Endothelial cell of umbilical vein (primary cell): ENCODE data around the gene ZFPM1. TPM values are rescaled to one million over a fixed set of nuclear protein-coding genes. Genes with fewer than 3 reads are reported as not detected.

Experiments used
- BruUV-seq: library from RNA; stranded (reverse); fragments of 400-500 nt; replicated peaks from 2 replicates; lab custom pipeline; 2021; lab: Mats Ljungman, UMichigan
- CTCF ChIA-PET: fragments of 300-600, 350-600 bp; sonication (Branson Sonifier 250); formaldehyde crosslinking; loops from one replicate; lab custom pipeline; 2021; ENCODE audit warnings: antibody characterized with exemption, inconsistent platforms; lab: Charles Lee
- POLR2A ChIA-PET: fragments of 300-600, 350-600 bp; sonication (Branson Sonifier 250); formaldehyde crosslinking; loops from one replicate; lab custom pipeline; 2021; ENCODE audit warnings: antibody characterized with exemption, inconsistent platforms; lab: Charles Lee
- DNase-seq: peaks from one replicate; pipeline ENCODE4 v3.0.0-alpha.2; 2011; ENCODE audit warnings: low read depth, low spot score
- FAIRE-seq: peaks from 2 replicates; lab custom pipeline; 2011; peaks lifted over from hg19 to GRCh38; lab: Jason Lieb, UNC
- H2AFZ ChIP-seq: 2 replicates; pipeline ENCODE4 v1.6.0; 2012; ENCODE audit warnings: low read depth, low read length, control low read depth, inconsistent platforms
- H3K27ac ChIP-seq: 2 replicates; pipeline ENCODE4 v1.5.1; 2011; ENCODE audit warnings: low read depth, mild to moderate bottlenecking, control low read depth, low read length, moderate library complexity; ENCODE audit not compliant: insufficient read depth
- H3K27me3 ChIP-seq, 2 experiments: 2 replicates each; pipeline versions ENCODE4 v1.6.0 to v1.6.1; 2011; ENCODE audit warnings: low read length in 2 of 2, mixed read lengths in 1 of 2; ENCODE audit not compliant: control insufficient read depth in 2 of 2, insufficient read depth in 2 of 2
- H3K36me3 ChIP-seq, 2 experiments: 2 replicates in 1 of 2; 3 replicates in 1 of 2; pipeline ENCODE4 v1.5.1; 2011; ENCODE audit warnings: low read length in 2 of 2, mild to moderate bottlenecking in 1 of 2, moderate library complexity in 1 of 2; ENCODE audit not compliant: control insufficient read depth in 2 of 2, insufficient read depth in 2 of 2; ENCODE audit errors: extremely low read depth in 1 of 2
- H3K4me1 ChIP-seq: 3 replicates; pipeline ENCODE4 v1.5.1; 2011; ENCODE audit warnings: mild to moderate bottlenecking, low read length; ENCODE audit not compliant: control insufficient read depth, insufficient read depth; ENCODE audit errors: extremely low read depth
- H3K4me2 ChIP-seq: 2 replicates; pipeline ENCODE4 v1.6.1; 2011; ENCODE audit warnings: low read length, control low read depth, mixed read lengths; ENCODE audit not compliant: insufficient read depth
- H3K4me3 ChIP-seq, 3 experiments: fragments of 200-600 bp in 1 of 3; sonication (generic), shearing (Covaris generic) in 1 of 3; replicated peaks in 1 of 3; 2 replicates each; pipeline ENCODE4 v1.5.1; 2011 to 2016; ENCODE audit warnings: control low read depth in 3 of 3, low read length in 3 of 3, mild to moderate bottlenecking in 2 of 3, inconsistent platforms in 1 of 3, low read depth in 1 of 3, moderate library complexity in 1 of 3; ENCODE audit not compliant: insufficient read depth in 1 of 3
- H3K79me2 ChIP-seq: 2 replicates; pipeline ENCODE4 v1.6.0; 2012; ENCODE audit warnings: low read length, inconsistent platforms; ENCODE audit not compliant: control insufficient read depth, insufficient read depth
- H3K9ac ChIP-seq: replicated peaks from 2 replicates; pipeline ENCODE3; 2011; ENCODE audit warnings: low read length, control low read depth; ENCODE audit not compliant: insufficient read depth; ENCODE audit errors: extremely low read depth
- H3K9me1 ChIP-seq: replicated peaks from 3 replicates; pipeline ENCODE4 v1.6.0; 2011; ENCODE audit warnings: mild to moderate bottlenecking, low read length; ENCODE audit not compliant: control insufficient read depth, insufficient read depth; ENCODE audit errors: extremely low read depth
- H3K9me3 ChIP-seq: replicated peaks from 2 replicates; pipeline ENCODE4 v1.5.1; 2012; ENCODE audit warnings: low read length, inconsistent platforms; ENCODE audit not compliant: control insufficient read depth, insufficient read depth
- H4K20me1 ChIP-seq: replicated peaks from 2 replicates; pipeline ENCODE3; 2011; ENCODE audit warnings: mild to moderate bottlenecking, low read length; ENCODE audit not compliant: control insufficient read depth, insufficient read depth; ENCODE audit errors: extremely low read depth
- CTCF ChIP-seq, 2 donors: IDR thresholded peaks; 1 replicate in 1 of 2; 2 replicates in 1 of 2; pipeline ENCODE4 v1.5.1; 2011; ENCODE audit warnings: low read length in 2 of 2, mild to moderate bottlenecking in 2 of 2, moderate library complexity in 2 of 2, control low read depth in 1 of 2, inconsistent platforms in 1 of 2, low read depth in 1 of 2; ENCODE audit not compliant: insufficient read depth in 1 of 2; ENCODE audit errors: extremely low read depth in 1 of 2
- EZH2 ChIP-seq: IDR thresholded peaks from 2 replicates; pipeline ENCODE4 v1.6.1; 2012; ENCODE audit warnings: borderline replicate concordance, low read depth, mild to moderate bottlenecking, moderate library complexity, low read length, inconsistent platforms; ENCODE audit not compliant: severe bottlenecking
- FOS ChIP-seq: IDR thresholded peaks from 2 replicates; pipeline ENCODE4 v1.6.1; 2011; ENCODE audit warnings: mild to moderate bottlenecking, low read length, moderate library complexity, borderline replicate concordance; ENCODE audit not compliant: insufficient read depth
- GATA2 ChIP-seq: IDR thresholded peaks from 2 replicates; pipeline ENCODE4 v1.7.0; 2011; ENCODE audit warnings: low read depth, mild to moderate bottlenecking, moderate library complexity, mixed read lengths, low read length; ENCODE audit not compliant: insufficient read length, insufficient read depth
- JUN ChIP-seq: IDR thresholded peaks from 2 replicates; pipeline ENCODE4 v1.6.1; 2011; ENCODE audit warnings: borderline replicate concordance, low read depth; ENCODE audit not compliant: insufficient read length, insufficient read depth
- MYC ChIP-seq: IDR thresholded peaks from one replicate; pipeline ENCODE4 v1.6.1; 2011; ENCODE audit warnings: mild to moderate bottlenecking, low read depth, low read length
- POLR2A ChIP-seq: IDR thresholded peaks from 2 replicates; pipeline ENCODE4 v1.6.1; 2012; ENCODE audit warnings: low read depth, mild to moderate bottlenecking, control low read depth, low read length
- POLR2AphosphoS5 ChIP-seq: IDR thresholded peaks from 2 replicates; pipeline ENCODE4 v1.6.1; 2012; ENCODE audit warnings: low read depth, mild to moderate bottlenecking, control low read depth, low read length, moderate library complexity; ENCODE audit not compliant: insufficient read depth
- dilution Hi-C: fragments of 300-500 bp; cut with MboI; formaldehyde crosslinking; loops from one replicate; pipeline ENCODE4 v1.15.0; 2019; ENCODE audit warnings: low sequenced_read_pairs; ENCODE audit not compliant: extremely low pct_ligation_motif_present
- intact Hi-C: fragments of 100-400 bp; cut with micrococcal nuclease; formaldehyde crosslinking; loops from one replicate; pipeline ENCODE4 v1.10.0; 2022
- polyA plus RNA-seq, 4 experiments: library from polyadenylated mRNA; depleted of rRNA in 3 of 4; stranded (reverse) in 3 of 4; unstranded in 1 of 4; fragments of >200 nt; gene quantifications; 2 replicates each; pipeline versions ENCODE4 v1.2.1 to v1.2.3, GENCODE V29; 2011 to 2012; ENCODE audit warnings: missing spikeins in 1 of 4
- total RNA-seq: library from RNA; stranded (reverse); gene quantifications from 2 replicates; pipeline ENCODE4 v1.2.3, GENCODE V29; 2021
- TF ChIP-seq, protein P1 (sequence below): IDR thresholded peaks from 2 replicates; pipeline ENCODE4 v1.6.1; 2011; ENCODE audit not compliant: insufficient read depth, insufficient read length

ZFPM1 gene
- total and polyA plus RNA-seq, 2 donors (not counting 3 experiments of a cell fraction or from before 2014, with no cell fraction given) = 0.37 to 7.5 TPM

DNA sequence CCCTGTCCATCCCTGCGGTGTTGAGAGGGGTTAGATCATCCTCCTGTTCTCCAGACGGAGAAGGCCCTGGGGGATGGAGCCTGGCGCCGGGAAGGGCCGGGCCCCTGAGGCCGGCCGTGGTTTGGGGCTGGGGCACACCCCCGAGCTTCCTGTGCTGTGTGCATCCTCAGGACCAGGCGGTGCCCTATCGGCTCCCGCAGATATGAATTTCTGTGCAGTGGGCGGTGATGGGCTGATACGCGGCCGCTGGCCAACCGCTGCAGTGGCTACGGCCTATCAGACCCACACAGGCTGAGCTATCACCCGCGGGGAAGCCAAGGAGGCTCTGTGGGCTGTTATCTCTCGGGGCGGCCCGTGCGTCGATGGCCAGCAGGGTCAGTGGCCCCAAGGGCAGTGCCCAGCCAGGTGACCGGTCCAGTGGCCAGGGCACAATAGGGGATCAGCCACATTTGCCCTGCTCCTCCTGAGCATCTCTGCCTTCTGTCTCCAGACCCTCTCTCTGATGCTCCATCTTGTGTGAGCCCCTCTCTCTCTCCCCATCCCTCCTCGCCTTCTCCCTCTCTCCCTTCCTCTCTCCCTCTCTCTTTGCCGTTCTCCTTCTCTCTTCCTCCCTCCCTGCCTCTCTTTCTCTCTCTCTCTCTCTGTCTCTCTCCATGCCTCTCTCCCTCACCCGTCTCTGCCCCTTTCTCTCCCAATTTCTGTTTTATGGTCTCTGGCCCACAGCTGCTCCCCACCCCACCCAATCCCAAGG, 38.7 kb downstream of the ZFPM1 start:
- no peak overlapping the region for H3K4me3 ChIP-seq
- ChIA-PET CTCF (no interaction called here), POLR2A (no interaction called here)
- H3K4me1 ChIP-seq = no peaks in the 10 kb centered on the region
- H3K79me2 ChIP-seq = no peaks in the 10 kb centered on the region
- dilution Hi-C loops (no loop called here), intact Hi-C loops (no loop called here)
- H3K27ac ChIP-seq = no peak overlapping the region
- no peaks in the 10 kb centered on the region for H3K27me3 ChIP-seq
- no peaks in the 10 kb centered on the region for H3K36me3 ChIP-seq
- no TSS peak for BruUV-seq
- FAIRE-seq = no peak
- H2AFZ ChIP-seq = no peak overlapping the region
- no peaks in the 10 kb centered on the region for H3K9me3 ChIP-seq
- no peak overlapping the region for H3K9ac ChIP-seq
- no peak for DNase-seq
- H3K4me2 ChIP-seq = no peak overlapping the region
- H3K9me1 ChIP-seq = no peaks in the 10 kb centered on the region
- H4K20me1 ChIP-seq = no peaks in the 10 kb centered on the region
- TF ChIP-seq FOS (no peak), JUN (no peak), GATA2 (no peak), POLR2AphosphoS5 (no peak), EZH2 (no peak), MYC (no peak), POLR2A (no peak), CTCF (IDR thresholded peaks at IDR 0.05; ENCODE audit: extremely low read depth in 1 of 2, insufficient read depth in 1 of 2, low read depth in 1 of 2, low read length in 2 of 2) (no peak)
- TF ChIP-seq, protein P1, sequence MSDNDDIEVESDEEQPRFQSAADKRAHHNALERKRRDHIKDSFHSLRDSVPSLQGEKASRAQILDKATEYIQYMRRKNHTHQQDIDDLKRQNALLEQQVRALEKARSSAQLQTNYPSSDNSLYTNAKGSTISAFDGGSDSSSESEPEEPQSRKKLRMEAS = no peak
